Measurements from ENCODE around the gene RBM33. TPM values are rescaled to one million over a fixed set of nuclear protein-coding genes. Genes with fewer than 3 reads are reported as not detected.

RBM33 gene
- total and polyA plus RNA-seq, 2 of the 13 experiments (the other 11 are each of a cell fraction or from before 2014, with no cell fraction given), result 12.4 to 28.9 TPM

DNA sequence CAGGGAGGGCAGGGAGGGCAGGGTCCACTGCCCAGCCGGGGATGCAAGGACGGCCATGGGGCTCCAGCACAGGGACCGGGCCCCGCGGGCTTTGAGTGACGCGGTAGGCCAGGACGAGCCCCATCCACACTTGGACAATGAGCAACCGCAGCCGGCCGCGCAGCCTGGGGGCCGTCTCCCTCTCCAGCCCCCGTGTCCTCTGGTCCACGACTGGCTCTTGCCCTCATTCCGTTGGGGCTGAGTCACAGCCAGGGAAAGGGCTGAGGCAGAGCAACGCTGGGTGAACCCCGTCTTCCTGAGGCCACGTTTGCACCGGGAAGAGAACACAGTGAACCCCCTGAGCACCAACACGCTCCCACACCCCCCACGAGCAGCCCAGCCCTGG, 144.1 kb downstream of the RBM33 start (continued):
- TF ChIP-seq ZHX2 (IDR thresholded peaks at IDR 0.05; ENCODE audit: low read depth) (no peak), ZHX2 (CRISPR knock-in tag; IDR thresholded peaks at IDR 0.05; ENCODE audit: borderline replicate concordance) (no peak), CENPT (CRISPR knock-in tag; IDR thresholded peaks at IDR 0.05; ENCODE audit: low read depth) (no peak), BRD4 (CRISPR knock-in tag; IDR thresholded peaks at IDR 0.05) (no peak), PATZ1 (CRISPR knock-in tag; IDR thresholded peaks at IDR 0.05) (0 out of 2 replicates have a peak, but pooled peaks have one; percentile 41), ZNF274 (CRISPR knock-in tag; IDR thresholded peaks at IDR 0.05) (no peak), IKZF1 (IDR thresholded peaks at IDR 0.05) (no peak), POGZ (CRISPR knock-in tag; IDR thresholded peaks at IDR 0.05) (0 out of 2 replicates have a peak, but pooled peaks have one; percentile 16), MAF1 (CRISPR knock-in tag; IDR thresholded peaks at IDR 0.05; ENCODE audit: borderline replicate concordance) (no peak), ZBTB33 (CRISPR knock-in tag; IDR thresholded peaks at IDR 0.05) (peak; percentile 92), ZFP1 (CRISPR knock-in tag; IDR thresholded peaks at IDR 0.05) (no peak), ZNF713 (CRISPR knock-in tag; IDR thresholded peaks at IDR 0.05) (no peak)
